Fibroblast of mammary gland (primary cell): ENCODE measurements around the gene VWA1.
"Not testable (repeated sequence)": the region's sequence is repeated elsewhere in the genome, so short reads cannot be mapped to it uniquely, and the experiment has no call there.

ENCODE experiments used
- DNase-seq: peaks from one replicate; pipeline ENCODE4 v3.0.0-alpha.2; 2010; ENCODE audit warnings: low read depth
- H3K4me3 ChIP-seq: 2 replicates; pipeline ENCODE4 v1.5.1; 2011; ENCODE audit warnings: low read depth, mild to moderate bottlenecking, low read length, moderate library complexity; ENCODE audit not compliant: control insufficient read depth
- TF ChIP-seq, protein P1 (sequence below): conservative IDR thresholded peaks from 2 replicates; pipeline ENCODE4 v1.5.1; 2011; ENCODE audit warnings: low read depth, low read length, inconsistent platforms; ENCODE audit not compliant: control insufficient read depth, insufficient read depth

Gene VWA1

DNA sequence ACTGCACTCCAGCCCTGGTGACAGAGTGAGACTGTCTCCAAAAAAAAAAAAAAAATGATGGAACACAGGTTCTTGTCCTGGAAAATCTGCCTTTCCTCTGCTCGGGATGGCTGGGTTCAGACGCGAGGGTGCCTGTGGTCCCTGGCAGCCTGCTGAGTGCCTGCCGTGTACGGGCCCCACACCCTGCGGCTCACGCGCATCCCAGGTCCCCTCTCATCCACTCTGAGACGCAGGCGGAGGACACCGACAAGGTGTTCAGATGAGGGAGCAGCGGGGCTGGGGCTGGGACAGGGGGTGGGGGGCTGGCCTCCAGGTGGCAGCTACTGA is 10.1 kb upstream of the VWA1 start:
- TF ChIP-seq, protein P1, sequence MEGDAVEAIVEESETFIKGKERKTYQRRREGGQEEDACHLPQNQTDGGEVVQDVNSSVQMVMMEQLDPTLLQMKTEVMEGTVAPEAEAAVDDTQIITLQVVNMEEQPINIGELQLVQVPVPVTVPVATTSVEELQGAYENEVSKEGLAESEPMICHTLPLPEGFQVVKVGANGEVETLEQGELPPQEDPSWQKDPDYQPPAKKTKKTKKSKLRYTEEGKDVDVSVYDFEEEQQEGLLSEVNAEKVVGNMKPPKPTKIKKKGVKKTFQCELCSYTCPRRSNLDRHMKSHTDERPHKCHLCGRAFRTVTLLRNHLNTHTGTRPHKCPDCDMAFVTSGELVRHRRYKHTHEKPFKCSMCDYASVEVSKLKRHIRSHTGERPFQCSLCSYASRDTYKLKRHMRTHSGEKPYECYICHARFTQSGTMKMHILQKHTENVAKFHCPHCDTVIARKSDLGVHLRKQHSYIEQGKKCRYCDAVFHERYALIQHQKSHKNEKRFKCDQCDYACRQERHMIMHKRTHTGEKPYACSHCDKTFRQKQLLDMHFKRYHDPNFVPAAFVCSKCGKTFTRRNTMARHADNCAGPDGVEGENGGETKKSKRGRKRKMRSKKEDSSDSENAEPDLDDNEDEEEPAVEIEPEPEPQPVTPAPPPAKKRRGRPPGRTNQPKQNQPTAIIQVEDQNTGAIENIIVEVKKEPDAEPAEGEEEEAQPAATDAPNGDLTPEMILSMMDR = no peak
- DNase-seq = no peak
- no peak overlapping the region for H3K4me3 ChIP-seq

DNA sequence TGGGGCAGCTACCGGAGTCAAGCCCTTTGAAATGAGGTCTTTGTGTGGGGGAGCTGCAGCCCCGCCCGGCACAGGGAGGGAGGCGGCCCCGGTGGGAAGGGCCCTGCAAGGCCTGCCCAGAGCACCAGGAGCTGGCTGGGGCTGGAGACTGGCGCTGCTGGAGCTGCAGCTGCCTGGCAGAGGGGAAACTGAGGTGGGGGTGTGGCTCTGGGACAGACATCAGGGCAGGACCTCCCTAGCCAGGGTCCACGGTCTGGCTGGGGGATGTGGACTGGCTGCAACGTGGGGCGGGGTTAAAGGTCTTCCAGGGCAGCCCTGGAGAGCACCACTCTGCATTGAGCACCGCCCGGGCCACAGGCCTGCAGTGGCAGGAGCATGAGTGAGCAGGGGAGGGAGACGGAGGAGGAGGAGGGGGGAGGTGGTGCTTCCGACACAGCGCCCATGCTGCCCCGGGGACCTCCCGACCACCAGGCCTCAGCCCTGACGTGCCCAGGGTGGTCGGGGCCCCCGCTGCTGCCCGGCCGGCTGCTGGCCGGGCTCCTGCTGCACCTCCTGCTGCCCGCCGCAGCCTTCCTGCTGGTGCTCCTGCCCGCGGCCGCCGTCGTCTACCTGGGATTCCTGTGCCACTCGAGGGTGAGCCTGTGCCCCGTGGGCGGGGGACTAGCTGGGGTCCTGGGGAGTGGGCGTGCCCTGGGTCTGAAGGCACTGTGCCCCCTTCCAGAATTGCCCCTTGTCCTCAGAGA is 9.6 kb upstream of the VWA1 start:
- H3K4me3 ChIP-seq = no peak overlapping the region
- no peak for DNase-seq
- TF ChIP-seq, protein P1 = no peak

DNA sequence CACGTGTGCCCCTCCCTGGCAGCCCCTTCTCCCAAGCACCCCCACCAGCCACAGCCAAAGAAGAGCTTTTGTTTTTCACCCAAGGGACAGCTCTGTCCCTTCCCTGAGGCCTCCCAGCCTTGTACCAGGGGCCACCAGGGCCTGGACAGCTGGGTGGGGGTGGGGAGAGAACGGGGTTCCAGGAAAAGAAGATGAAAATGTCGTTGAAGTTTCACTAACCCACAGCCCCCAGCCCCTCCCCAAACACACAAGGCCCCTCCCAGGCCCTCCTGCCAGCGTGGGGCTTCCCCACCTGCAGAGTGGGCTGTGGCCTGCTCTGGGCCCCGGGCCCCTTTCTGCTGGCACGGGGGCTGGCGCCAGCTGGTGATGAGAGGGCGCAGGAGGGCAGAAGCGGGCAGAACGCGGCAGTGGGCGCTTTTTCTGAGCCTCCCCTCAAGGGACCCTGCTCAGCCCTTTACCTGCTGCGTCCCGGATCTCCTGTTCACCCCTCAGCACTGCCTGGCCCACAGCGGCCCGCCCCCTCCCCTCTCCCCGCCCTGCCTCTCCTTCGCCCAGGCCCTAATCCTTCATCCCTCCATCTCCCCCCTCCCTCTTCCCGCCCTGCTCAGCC is 8.9 kb upstream of the VWA1 start:
- TF ChIP-seq, protein P1 = no peak
- no peak overlapping the region for H3K4me3 ChIP-seq
- no peak for DNase-seq

DNA sequence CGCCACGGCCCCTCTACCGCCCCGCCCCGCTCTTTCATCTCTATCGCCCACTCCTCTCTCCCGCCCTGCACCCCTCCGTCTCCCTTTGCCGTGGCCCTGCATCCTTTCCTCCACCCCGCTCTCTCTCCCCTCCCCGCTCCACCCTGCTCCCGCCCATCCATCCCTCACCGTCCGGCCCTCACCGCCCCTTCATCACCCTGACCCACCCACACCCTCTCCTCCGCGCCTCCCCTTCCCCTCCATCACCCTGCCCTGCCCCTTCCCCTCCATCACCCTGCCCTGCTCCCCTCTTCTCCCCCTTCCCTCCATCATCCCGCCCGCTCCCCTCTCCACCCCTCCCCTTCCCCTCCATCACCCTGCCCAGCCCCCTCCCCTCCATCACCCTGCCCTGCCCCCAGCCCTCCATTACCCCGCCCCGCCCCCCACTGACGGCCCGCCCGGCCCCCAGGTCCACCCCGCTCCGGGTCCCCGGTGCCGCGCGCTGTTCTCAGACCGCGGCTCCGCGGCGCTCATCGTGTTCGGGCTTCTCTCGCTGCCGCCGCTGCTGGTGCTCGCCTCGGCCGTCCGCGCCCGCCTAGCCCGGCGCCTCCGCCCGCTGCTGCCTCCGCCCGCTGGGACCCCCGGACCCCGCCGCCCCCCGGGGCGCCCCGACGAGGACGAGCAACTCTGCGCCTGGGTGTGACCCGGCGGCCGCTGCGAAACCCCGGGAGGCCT is 8.2 kb upstream of the VWA1 start:
- H3K4me3 ChIP-seq = no peak overlapping the region

DNA sequence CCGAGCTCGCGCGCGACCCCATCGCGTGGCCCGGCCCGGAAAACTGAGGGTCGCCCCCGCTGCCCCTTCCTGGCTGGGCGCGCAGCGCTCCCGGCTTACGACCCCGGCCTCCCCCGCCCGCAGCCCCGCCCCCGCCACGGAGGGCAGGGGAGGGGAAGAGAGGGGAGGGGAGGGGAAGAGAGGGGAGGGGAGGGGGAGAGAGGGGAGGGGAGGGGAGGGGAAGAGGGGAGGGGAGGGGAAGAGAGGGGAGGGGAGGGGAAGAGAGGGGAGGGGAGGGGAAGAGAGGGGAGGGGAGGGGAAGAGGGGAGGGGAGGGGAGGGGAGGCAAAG is 7.7 kb upstream of the VWA1 start:
- H3K4me3 ChIP-seq = no peak overlapping the region
- TF ChIP-seq, protein P1 = no peak
- DNase-seq = no peak

More for the DNA sequence above, 8.2 kb upstream of the VWA1 start:
- TF ChIP-seq, protein P1 = no peak
- no peak for DNase-seq

DNA sequence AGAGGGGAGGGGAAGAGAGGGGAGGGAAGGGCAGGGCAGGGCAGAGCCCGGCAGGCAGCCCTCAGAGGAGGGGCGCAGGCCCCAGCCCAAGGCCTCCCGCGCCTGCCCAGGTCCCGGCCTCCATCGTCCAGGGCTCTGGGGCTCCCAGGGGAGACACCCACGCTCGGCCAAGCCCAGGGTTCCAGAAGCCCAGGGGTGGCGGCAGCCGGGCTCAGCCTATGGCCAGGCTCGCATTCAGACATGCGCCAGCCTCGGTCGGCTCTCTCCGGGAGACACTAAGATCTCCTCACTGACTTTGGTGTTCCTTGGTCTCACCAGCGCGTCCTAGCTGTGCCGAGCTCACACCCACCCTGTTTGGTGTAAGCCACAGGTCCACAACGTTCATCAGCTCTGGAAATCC is 7.3 kb upstream of the VWA1 start:
- no peak for DNase-seq
- no peak overlapping the region for H3K4me3 ChIP-seq
- TF ChIP-seq, protein P1 = no peak

DNA sequence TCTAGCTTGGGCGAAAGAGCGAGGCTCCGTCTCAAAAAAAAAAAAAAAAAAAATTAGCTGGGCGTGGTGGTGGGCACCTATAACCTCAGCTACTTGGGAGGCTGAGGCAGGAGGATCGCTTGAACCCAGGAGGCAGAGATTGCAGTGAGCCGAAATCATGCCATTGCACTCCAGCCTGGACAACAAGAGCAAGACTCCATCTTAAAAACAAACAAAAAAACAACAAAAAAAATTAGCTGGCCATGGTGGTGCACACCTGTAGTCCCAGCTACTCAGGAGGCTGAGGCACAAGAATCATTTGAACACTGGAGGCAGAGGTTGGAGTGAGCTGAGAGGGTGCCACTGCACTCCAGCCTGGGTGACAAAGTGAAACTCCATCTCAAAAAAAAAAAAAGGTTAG is 6.5 kb upstream of the VWA1 start:
- not testable (repeated sequence) for DNase-seq, H3K4me3 ChIP-seq
